Measurements from ENCODE around the gene EPHB4.

DNA sequence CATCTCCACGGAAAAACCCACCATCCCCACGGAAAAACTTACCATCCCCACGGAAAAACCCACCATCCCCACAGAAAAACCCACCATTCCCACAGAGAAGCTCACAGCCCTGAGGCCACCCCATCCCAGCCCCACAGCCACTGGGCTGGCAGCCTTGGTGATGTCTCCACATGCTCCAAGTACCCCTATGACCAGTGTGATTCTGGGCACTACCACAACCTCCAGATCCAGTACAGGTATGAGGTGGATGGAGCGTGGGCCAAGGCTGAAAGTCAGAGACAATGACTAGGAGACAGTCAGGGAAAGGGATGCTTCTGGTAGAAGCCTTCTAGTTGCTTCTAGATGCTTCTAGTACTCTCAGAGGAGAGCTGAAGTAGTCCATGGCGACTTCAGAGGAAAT lies 74.3 kb downstream of the EPHB4 start:
- TF ChIP-seq, protein P1, sequence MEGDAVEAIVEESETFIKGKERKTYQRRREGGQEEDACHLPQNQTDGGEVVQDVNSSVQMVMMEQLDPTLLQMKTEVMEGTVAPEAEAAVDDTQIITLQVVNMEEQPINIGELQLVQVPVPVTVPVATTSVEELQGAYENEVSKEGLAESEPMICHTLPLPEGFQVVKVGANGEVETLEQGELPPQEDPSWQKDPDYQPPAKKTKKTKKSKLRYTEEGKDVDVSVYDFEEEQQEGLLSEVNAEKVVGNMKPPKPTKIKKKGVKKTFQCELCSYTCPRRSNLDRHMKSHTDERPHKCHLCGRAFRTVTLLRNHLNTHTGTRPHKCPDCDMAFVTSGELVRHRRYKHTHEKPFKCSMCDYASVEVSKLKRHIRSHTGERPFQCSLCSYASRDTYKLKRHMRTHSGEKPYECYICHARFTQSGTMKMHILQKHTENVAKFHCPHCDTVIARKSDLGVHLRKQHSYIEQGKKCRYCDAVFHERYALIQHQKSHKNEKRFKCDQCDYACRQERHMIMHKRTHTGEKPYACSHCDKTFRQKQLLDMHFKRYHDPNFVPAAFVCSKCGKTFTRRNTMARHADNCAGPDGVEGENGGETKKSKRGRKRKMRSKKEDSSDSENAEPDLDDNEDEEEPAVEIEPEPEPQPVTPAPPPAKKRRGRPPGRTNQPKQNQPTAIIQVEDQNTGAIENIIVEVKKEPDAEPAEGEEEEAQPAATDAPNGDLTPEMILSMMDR (IDR thresholded peaks at IDR 0.05), result no peak
- TF ChIP-seq, protein P2, sequence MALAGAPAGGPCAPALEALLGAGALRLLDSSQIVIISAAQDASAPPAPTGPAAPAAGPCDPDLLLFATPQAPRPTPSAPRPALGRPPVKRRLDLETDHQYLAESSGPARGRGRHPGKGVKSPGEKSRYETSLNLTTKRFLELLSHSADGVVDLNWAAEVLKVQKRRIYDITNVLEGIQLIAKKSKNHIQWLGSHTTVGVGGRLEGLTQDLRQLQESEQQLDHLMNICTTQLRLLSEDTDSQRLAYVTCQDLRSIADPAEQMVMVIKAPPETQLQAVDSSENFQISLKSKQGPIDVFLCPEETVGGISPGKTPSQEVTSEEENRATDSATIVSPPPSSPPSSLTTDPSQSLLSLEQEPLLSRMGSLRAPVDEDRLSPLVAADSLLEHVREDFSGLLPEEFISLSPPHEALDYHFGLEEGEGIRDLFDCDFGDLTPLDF (CRISPR knock-in tag; IDR thresholded peaks at IDR 0.05), result no peak
- TF ChIP-seq KAT7 (CRISPR knock-in tag; IDR thresholded peaks at IDR 0.05; ENCODE audit: borderline replicate concordance), result no peak
- TF ChIP-seq, protein P3, sequence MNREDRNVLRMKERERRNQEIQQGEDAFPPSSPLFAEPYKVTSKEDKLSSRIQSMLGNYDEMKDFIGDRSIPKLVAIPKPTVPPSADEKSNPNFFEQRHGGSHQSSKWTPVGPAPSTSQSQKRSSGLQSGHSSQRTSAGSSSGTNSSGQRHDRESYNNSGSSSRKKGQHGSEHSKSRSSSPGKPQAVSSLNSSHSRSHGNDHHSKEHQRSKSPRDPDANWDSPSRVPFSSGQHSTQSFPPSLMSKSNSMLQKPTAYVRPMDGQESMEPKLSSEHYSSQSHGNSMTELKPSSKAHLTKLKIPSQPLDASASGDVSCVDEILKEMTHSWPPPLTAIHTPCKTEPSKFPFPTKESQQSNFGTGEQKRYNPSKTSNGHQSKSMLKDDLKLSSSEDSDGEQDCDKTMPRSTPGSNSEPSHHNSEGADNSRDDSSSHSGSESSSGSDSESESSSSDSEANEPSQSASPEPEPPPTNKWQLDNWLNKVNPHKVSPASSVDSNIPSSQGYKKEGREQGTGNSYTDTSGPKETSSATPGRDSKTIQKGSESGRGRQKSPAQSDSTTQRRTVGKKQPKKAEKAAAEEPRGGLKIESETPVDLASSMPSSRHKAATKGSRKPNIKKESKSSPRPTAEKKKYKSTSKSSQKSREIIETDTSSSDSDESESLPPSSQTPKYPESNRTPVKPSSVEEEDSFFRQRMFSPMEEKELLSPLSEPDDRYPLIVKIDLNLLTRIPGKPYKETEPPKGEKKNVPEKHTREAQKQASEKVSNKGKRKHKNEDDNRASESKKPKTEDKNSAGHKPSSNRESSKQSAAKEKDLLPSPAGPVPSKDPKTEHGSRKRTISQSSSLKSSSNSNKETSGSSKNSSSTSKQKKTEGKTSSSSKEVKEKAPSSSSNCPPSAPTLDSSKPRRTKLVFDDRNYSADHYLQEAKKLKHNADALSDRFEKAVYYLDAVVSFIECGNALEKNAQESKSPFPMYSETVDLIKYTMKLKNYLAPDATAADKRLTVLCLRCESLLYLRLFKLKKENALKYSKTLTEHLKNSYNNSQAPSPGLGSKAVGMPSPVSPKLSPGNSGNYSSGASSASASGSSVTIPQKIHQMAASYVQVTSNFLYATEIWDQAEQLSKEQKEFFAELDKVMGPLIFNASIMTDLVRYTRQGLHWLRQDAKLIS (CRISPR knock-in tag; IDR thresholded peaks at IDR 0.05; ENCODE audit: borderline replicate concordance), result no peak
- TF ChIP-seq, protein P4, sequence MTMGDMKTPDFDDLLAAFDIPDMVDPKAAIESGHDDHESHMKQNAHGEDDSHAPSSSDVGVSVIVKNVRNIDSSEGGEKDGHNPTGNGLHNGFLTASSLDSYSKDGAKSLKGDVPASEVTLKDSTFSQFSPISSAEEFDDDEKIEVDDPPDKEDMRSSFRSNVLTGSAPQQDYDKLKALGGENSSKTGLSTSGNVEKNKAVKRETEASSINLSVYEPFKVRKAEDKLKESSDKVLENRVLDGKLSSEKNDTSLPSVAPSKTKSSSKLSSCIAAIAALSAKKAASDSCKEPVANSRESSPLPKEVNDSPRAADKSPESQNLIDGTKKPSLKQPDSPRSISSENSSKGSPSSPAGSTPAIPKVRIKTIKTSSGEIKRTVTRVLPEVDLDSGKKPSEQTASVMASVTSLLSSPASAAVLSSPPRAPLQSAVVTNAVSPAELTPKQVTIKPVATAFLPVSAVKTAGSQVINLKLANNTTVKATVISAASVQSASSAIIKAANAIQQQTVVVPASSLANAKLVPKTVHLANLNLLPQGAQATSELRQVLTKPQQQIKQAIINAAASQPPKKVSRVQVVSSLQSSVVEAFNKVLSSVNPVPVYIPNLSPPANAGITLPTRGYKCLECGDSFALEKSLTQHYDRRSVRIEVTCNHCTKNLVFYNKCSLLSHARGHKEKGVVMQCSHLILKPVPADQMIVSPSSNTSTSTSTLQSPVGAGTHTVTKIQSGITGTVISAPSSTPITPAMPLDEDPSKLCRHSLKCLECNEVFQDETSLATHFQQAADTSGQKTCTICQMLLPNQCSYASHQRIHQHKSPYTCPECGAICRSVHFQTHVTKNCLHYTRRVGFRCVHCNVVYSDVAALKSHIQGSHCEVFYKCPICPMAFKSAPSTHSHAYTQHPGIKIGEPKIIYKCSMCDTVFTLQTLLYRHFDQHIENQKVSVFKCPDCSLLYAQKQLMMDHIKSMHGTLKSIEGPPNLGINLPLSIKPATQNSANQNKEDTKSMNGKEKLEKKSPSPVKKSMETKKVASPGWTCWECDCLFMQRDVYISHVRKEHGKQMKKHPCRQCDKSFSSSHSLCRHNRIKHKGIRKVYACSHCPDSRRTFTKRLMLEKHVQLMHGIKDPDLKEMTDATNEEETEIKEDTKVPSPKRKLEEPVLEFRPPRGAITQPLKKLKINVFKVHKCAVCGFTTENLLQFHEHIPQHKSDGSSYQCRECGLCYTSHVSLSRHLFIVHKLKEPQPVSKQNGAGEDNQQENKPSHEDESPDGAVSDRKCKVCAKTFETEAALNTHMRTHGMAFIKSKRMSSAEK (CRISPR knock-in tag; IDR thresholded peaks at IDR 0.05; ENCODE audit: borderline replicate concordance), result no peak
- TF ChIP-seq, protein P5, sequence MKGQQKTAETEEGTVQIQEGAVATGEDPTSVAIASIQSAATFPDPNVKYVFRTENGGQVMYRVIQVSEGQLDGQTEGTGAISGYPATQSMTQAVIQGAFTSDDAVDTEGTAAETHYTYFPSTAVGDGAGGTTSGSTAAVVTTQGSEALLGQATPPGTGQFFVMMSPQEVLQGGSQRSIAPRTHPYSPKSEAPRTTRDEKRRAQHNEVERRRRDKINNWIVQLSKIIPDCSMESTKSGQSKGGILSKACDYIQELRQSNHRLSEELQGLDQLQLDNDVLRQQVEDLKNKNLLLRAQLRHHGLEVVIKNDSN (CRISPR knock-in tag; IDR thresholded peaks at IDR 0.05), result no peak
